Activated CD8-positive, alpha-beta T cell treated with anti-CD3 and anti-CD28 coated beads for 36 hours (primary cell): ENCODE results near the gene PPP1R26. TPM values are rescaled to one million over a fixed set of nuclear protein-coding genes. Genes with fewer than 3 reads are reported as not detected.

Experiments used
- ATAC-seq: fragments of 200-7000 bp; cut with Tn5 transposase; one replicate; pipeline ENCODE4 v1.10.0; 2021; ENCODE audit warnings: mild to moderate bottlenecking, moderate library complexity
- CTCF ChIA-PET: fragments of 350-600 bp; sonication (Branson Sonifier 250); formaldehyde crosslinking; loops from one replicate; lab custom pipeline; 2021; ENCODE audit warnings: antibody characterized with exemption; lab: Charles Lee
- POLR2A ChIA-PET: fragments of 350-600 bp; sonication (Branson Sonifier 250); formaldehyde crosslinking; loops from one replicate; lab custom pipeline; 2021; ENCODE audit warnings: antibody characterized with exemption; lab: Charles Lee
- DNase-seq: peaks from one replicate; pipeline ENCODE4 v3.0.0-alpha.2; 2020
- H3K27ac Mint-ChIP-seq: one replicate; pipeline ENCODE4 v1.8.0; 2021; ENCODE audit warnings: mild to moderate bottlenecking, mixed read lengths
- H3K27me3 Mint-ChIP-seq: one replicate; pipeline ENCODE4 v1.8.0; 2021; ENCODE audit warnings: mixed read lengths
- H3K36me3 Mint-ChIP-seq: one replicate; pipeline ENCODE4 v1.8.0; 2021; ENCODE audit warnings: low read depth, mixed read lengths
- H3K4me1 Mint-ChIP-seq: one replicate; pipeline ENCODE4 v1.8.0; 2021; ENCODE audit warnings: low read depth, mixed read lengths
- H3K4me3 Mint-ChIP-seq: one replicate; pipeline ENCODE4 v1.8.0; 2021; ENCODE audit warnings: mild to moderate bottlenecking, moderate library complexity, mixed read lengths
- H3K9me3 Mint-ChIP-seq: one replicate; pipeline ENCODE4 v1.8.0; 2021; ENCODE audit warnings: mixed read lengths
- intact Hi-C: fragments of 100-400 bp; cut with micrococcal nuclease; formaldehyde crosslinking; loops from one replicate; pipeline ENCODE4 v1.10.0; 2022
- total RNA-seq, 2 experiments: library from RNA; stranded (reverse); gene quantifications; one replicate each; pipeline ENCODE4 v1.2.3, GENCODE V29; 2021
- TF ChIP-seq, protein P1 (sequence below): fragments of 200-600 bp; IDR thresholded peaks from one replicate; pipeline ENCODE4 v1.8.0; 2022; ENCODE audit warnings: antibody characterized with exemption, mild to moderate bottlenecking

The PPP1R26 gene
- total RNA-seq, 2 experiments from 2014 or later = 0.54 to 0.58 TPM

DNA sequence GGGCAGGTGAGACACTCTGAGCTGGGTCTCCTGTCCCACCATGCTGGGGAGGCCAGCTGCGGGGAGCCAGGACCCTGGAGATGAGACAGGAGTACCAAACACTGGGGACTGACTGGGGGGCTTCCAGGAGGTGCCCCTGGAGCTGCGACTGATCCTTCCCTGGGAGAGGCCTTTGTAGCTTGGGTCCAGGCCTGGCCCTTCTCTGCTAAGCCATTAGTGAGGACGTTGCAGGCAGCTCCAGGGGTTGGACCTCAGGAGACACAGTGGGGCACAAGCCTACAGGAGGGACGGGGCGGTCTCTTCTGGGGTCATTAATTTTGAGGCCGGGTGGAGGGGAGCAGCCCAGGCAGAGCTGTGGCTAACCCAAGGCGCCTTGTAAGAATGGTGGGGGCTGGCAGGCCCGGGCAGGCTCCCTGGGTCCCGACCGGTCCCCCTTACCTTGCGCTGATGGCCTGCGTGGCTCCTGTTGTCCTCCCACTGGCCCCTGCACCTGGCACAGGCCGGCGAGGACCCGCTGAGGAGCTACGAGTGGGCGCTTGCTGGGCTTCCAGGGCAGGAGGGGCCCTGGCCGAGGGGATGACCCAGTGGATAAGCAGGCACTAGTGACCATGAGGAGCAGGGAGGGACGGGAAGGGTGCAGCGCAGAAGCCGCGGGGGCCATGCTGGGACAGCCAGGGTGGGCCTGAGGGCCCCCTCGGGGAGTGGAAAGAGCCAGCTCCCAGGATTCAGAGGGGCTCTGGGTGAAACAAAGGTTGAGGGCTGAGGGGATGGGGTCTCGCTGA, 26.0 kb downstream of the PPP1R26 start:
- Mint-ChIP-seq H3K27me3 (peaks cover 1% of the 10 kb centered on the region), H3K9me3 (peaks cover 9% of the 10 kb centered on the region), H3K27ac (no peak overlapping the region), H3K36me3 (peaks cover 37% of the 10 kb centered on the region), H3K4me1 (peaks cover 13% of the 10 kb centered on the region), H3K4me3 (no peak overlapping the region)
- ATAC-seq (no peak), DNase-seq (no peak)
- intact Hi-C loops = no loop called here
- CTCF ChIA-PET = interaction anchor here (1.1 to 2.2 kb wide), 3 partner anchors 9 to 12 kb away, joined by 3 to 11 read pairs (median 6); no protein-coding TSS in a partner anchor
- TF ChIP-seq, protein P1, sequence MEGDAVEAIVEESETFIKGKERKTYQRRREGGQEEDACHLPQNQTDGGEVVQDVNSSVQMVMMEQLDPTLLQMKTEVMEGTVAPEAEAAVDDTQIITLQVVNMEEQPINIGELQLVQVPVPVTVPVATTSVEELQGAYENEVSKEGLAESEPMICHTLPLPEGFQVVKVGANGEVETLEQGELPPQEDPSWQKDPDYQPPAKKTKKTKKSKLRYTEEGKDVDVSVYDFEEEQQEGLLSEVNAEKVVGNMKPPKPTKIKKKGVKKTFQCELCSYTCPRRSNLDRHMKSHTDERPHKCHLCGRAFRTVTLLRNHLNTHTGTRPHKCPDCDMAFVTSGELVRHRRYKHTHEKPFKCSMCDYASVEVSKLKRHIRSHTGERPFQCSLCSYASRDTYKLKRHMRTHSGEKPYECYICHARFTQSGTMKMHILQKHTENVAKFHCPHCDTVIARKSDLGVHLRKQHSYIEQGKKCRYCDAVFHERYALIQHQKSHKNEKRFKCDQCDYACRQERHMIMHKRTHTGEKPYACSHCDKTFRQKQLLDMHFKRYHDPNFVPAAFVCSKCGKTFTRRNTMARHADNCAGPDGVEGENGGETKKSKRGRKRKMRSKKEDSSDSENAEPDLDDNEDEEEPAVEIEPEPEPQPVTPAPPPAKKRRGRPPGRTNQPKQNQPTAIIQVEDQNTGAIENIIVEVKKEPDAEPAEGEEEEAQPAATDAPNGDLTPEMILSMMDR = no peak
- POLR2A ChIA-PET = interaction anchor here (0.8 to 1.6 kb wide), 2 partner anchors 12 to 13 kb away, joined by 4 to 6 read pairs; no protein-coding TSS in a partner anchor

DNA sequence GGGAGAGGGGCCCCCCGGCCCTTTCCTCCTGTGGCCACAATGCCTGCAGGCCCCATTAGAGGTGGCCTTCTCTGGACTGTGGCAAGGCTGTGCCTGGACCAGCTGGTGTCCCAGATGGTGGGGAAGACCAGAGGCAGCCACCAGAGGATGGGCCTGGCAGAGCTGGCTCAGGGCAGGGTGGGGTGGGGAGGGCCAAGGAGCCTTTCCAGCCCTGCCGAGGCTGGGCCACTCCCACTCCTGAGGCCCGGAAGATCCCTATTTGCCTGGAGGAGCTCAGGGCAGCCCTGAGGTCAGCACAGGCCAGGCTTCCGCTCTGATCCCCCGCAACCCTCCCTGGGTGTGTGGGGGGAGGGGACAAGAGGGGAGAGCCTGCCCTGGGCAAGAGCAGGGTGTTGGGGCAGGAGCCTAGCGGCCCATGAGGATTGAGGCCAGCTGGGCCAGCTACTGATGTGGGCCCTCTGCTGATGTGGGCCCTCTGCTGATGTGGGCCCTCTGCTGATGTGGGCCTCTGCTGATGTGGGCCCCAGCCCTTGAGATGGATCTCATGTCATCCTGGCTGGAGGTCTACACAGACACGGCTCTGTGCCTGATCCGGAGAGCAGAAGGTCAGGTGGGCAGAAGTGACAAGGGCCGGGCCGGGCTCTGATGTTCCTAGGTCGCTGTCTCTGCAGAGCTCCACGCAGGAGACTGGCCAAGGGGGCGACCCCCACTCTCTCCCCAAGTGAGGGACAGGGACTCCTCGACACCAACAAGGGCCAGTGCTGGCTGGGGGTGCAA, 26.9 kb downstream of the PPP1R26 start:
- intact Hi-C loops = no loop called here
- Mint-ChIP-seq H3K27ac (no peak overlapping the region), H3K4me3 (no peak overlapping the region), H3K4me1 (peaks cover 15% of the 10 kb centered on the region), H3K27me3 (peaks cover 3% of the 10 kb centered on the region), H3K9me3 (peaks cover 9% of the 10 kb centered on the region), H3K36me3 (peaks cover 36% of the 10 kb centered on the region)
- DNase-seq = no peak
- POLR2A ChIA-PET = no interaction called here
- TF ChIP-seq, protein P1 = no peak
- no peak for ATAC-seq
- CTCF ChIA-PET = interaction anchor here (1.8 kb wide), 1 partner anchor 11 kb away, joined by 6 read pairs; no protein-coding TSS in a partner anchor

GRCh38 chr9:135507104-135508035, 27.8 kb downstream of the PPP1R26 start:
- no peak for ATAC-seq
- H3K36me3 Mint-ChIP-seq = peaks cover 27% of the 10 kb centered on the region
- peaks cover 3% of the 10 kb centered on the region for H3K27me3 Mint-ChIP-seq
- ChIA-PET POLR2A (no interaction called here), CTCF (no interaction called here)
- H3K4me3 Mint-ChIP-seq = no peak overlapping the region
- intact Hi-C loops = no loop called here
- DNase-seq = no peak
- peaks cover 9% of the 10 kb centered on the region for H3K9me3 Mint-ChIP-seq
- H3K27ac Mint-ChIP-seq = no peak overlapping the region
- TF ChIP-seq, protein P1 = no peak
- H3K4me1 Mint-ChIP-seq = peaks cover 11% of the 10 kb centered on the region

DNA sequence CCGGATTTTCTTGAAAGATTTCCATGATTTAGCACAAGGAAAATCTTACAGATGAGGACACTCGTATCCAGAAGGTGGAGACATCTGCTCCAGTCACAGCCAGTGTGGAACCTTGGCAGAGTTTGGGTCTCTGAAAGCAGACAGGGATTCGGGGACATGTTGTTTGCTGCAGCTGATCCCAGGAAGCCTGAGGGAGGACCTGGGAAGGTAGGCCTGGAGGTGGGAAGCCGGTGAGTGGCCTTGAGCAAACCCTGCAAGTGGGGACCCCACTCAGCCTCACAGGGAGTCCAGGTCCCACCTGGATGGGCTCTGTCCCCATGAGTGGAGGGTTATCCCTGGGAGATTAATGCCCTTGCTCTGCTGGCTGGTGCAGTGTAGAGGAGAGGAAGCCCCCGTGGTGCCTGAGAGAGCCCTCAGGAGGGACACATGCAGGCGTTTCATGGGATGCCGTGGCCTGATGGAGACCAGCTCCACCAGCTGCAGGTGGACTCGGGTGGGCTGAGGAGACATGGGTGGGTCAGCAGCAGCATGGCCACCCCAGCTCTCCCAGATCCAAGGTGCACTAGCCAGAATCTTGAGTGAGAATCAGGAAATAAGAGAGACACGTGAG, 28.7 kb downstream of the PPP1R26 start:
- Mint-ChIP-seq H3K27ac (no peak overlapping the region), H3K4me1 (peaks cover 7% of the 10 kb centered on the region)
- intact Hi-C loops = no loop called here

More for the DNA sequence above, 28.7 kb downstream of the PPP1R26 start:
- POLR2A ChIA-PET = no interaction called here
- DNase-seq (no peak), ATAC-seq (no peak)
- CTCF ChIA-PET = no interaction called here
- peaks cover 9% of the 10 kb centered on the region for H3K9me3 Mint-ChIP-seq
- H3K36me3 Mint-ChIP-seq = peaks cover 19% of the 10 kb centered on the region
- TF ChIP-seq, protein P1 = no peak
- H3K4me3 Mint-ChIP-seq = no peak overlapping the region
- peaks cover 3% of the 10 kb centered on the region for H3K27me3 Mint-ChIP-seq
